GM18519 (cell line): ENCODE results near the gene GLTP.

ENCODE experiments used
- ATAC-seq: cut with Tn5 transposase; IDR thresholded peaks from one replicate; pipeline ENCODE4 v1.9.1; 2021; ENCODE audit warnings: mild to moderate bottlenecking, moderate library complexity; ENCODE audit not compliant: unreplicated experiment, low FRiP score

The GLTP gene

DNA sequence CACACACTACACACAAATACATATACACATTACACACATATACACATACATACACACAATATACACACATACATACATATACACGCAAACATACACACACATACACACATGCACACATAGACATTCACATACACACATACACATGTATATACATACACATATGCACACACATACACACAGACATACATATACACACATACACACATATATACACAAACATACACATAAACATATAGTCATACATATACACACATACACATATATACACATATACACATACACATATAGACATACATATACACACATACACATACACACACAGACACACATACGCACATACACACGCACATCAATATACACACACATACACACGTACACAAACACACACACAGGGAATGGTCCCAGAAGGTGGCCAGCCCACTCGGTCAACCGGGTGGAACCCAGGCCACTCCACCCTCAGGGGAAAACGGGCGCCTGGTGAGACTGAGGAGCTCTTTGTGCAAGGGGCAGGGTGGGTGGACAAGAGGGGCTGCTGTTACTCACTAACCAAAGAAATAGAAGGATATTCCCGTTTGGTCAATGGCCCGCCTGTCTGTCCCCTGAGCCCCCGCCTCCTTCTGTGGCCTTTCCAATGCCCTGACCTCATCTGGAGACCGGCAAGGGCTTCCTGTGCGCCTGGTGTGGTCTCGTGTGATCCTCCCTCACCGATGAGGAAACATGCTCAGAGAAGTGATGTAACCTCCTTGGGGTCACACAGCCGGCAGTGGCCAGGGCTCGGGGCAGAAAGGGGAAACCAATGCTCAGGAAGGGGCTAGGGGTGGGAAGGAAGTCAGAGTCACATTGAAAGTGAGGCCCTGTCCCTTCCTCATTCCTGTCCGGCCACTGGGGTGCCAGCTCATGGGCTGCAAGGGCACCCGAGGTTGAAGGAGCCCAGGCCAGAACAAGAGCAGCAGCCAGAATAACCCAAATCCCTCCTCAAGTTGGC lies 52.5 kb downstream of the GLTP start:
- no peak for ATAC-seq

GRCh38 chr12:109827080-109827479 lies 53.3 kb downstream of the GLTP start:
- ATAC-seq, result no peak

GRCh38 chr12:109824731-109825130 lies 55.6 kb downstream of the GLTP start:
- no peak for ATAC-seq

DNA sequence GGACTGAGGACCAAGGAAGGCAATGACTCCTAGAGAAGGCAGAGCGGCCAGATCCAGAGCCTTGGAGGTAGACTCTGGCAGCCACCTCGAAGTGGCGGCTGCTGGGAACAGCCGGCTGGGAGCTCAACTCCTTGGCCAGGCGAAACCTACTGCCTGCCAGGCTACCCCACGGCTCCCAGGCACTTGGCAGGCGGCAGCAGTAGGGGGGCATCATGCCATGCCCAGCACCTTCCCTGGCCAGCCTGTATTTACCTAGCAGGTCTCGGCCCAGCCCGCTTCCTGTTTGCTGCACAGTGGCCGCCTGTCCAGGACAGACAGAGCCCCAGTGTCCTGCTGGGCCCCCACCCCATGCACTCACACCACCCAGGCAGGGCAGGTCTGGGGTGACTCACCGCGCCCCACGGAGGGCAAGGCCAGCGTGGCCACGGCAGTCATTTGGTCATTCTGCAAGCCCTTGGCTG lies 57.4 kb downstream of the GLTP start:
- ATAC-seq, result no peak

GRCh38 chr12:109822416-109822815 lies 57.9 kb downstream of the GLTP start:
- no peak for ATAC-seq

DNA sequence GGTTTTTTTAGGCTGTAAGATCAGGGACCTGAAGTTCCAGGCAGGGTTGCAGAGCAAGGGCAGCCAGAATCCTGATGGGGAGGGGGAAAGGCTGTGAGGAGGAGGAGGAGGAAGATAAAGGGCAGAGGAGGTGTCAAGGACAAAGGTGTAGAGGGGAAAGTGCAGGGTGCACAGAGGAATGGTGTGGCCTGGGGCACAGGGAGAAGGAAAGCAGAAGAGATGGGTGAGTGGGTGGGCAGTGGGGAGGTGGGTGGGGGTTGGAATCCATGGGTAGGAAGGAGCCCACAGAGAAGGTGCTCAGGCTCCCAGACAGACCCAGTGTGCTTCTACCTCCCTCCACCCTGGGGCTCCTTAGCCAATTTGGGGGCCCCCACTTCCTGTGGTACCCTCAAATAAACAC lies 58.4 kb downstream of the GLTP start:
- ATAC-seq, result no peak

GRCh38 chr12:109820816-109821381 lies 59.4 kb downstream of the GLTP start:
- no peak for ATAC-seq

DNA sequence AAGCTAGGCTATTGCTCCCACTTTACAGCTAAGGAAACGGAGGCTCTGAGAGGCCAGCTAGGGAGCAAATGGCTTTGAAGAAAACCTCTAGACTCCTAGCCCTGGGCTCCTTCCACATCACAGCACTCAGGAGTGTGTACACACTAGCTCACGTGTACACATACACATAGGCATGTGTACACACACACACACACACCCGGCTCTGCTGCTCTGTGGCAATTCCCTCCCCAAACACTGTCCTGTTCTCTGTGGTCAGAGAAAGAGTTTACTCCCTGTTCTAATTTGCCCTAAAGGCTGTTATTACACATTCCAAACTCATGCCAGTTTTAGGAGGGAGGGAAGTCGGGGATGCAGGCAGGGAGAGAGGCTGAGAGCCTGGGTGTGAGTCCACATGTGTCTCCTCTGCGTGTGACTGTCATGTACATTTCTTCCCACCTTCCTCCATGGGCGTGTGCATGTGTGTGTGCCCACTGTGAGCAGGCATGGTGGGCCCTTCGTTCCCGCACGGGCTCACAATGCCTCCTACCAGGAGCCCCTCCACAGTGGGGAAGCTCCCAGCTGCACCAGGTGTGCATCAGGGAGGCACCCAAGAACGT lies 61.3 kb downstream of the GLTP start:
- no peak for ATAC-seq

DNA sequence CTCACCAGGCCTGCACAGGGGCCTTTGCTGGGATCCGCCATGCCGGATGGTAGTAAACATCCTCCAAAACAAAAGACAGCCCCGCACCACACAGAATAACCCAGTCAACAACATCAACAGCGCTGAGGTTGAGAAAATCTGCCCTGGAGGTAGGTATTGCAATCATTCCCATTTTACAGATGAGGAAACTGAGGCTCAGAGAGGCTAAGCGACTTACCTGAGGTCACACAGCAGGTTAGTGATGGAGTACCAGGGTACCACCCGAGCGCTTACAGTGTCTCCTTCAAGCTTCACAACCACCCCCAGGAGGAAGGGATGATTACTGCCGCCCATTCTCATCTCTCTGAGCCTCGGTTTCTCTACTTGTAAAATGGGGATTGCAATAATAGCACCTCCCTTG lies 62.1 kb downstream of the GLTP start:
- no peak for ATAC-seq

- ATAC-seq, result no peak
Observed at GRCh38 chr12:109817627-109818231, 62.6 kb downstream of the GLTP start.

DNA sequence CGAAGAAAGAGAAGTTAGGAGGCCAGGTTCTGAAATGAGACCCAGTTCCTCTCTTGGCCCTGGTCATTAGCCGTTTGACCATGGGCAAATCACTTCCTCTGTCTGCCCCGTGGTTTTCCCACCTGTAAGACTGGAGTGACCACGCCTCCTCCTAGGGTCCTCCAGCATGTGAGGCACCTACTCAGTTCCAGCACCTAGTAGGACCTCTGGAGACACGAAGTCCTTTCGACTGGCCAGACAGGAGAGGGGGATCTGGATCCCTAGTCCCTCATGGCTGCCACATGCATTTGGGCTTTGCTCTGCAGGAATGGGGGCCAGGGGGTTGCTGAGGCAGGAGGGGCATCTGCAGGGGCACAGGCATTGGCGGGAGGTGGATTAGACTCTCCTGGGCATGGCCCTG lies 63.5 kb downstream of the GLTP start:
- ATAC-seq, result no peak

- ATAC-seq, result no peak
Observed at GRCh38 chr12:109815757-109816617, 64.4 kb downstream of the GLTP start.

DNA sequence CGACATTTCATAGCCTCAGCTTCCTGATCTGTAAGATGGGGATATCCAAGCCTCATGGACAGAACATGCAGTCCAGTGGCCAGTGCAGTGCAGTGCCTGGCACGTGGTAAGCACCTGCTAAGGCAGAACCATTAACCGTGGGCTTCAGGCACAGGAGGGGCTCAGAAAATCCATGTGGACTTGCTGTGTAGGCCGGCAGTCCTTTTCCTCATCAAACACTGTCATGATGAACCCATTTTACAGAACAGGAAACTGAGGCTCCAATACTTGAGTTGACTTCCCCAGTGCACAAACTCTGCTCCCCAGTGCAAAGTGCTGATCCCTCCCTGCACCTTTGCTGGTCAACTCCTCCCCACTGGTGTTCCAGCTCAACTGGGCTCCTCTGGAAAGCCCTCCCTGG lies 65.1 kb downstream of the GLTP start:
- ATAC-seq, result no peak

- no peak for ATAC-seq
Observed at GRCh38 chr12:109814600-109815150, 65.7 kb downstream of the GLTP start.

GRCh38 chr12:109813810-109814416 lies 66.4 kb downstream of the GLTP start:
- no peak for ATAC-seq

DNA sequence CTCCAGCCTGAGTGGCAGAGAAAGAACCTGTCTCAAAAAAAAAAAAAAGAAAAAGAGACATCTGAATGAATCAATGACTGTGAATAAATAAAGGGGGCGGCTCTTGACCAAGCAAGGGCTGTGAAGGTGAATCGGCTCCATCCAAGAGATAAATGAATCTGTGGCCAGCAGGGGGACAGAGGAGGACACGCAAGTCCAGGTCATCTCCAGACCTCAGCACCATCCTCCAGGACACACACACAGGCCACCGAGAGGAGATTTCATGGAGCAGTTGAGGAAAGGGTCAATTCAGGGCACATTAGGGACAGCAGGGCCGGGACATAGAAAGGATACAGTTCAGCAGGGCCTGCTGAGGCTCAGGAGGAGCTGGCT lies 68.7 kb downstream of the GLTP start:
- no peak for ATAC-seq

- ATAC-seq, result no peak
Observed at GRCh38 chr12:109810954-109811623, 69.3 kb downstream of the GLTP start.

DNA sequence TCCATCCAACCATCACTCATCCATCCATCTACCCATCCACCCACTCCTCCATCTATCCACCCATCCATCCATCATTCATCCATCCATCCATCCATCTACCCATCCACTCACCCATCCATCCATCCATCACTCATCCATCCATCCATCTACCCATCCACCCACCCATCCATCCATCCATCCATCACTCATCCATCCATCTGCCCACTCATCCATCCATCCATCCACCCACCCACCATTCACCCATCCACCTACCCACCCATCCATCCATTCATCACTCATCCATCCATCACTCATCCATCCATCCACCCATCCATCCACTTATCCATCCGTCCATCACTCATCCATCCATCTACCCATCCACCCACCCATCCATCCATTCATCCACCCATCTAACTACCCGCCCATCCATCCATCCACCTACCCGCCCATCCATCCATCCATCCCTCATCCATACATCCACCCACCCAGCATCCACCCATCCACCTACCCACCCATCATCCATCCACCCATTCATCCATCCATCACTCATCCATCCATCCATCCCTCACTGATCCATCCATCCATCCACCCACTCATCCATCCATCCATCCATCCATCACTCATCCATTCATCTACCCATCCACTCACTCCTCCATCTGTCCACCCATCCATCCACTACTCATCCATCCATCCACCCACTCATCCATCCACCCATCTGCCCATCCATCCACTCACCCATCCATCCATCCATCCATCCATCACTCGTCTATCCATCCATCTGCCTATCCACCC lies 71.3 kb downstream of the GLTP start:
- ATAC-seq, result no peak
